ENCODE results near the gene TMEM183A.
"Not testable (repeated sequence)": the region's sequence is repeated elsewhere in the genome, so short reads cannot be mapped to it uniquely, and the experiment has no call there.

The TMEM183A gene

DNA sequence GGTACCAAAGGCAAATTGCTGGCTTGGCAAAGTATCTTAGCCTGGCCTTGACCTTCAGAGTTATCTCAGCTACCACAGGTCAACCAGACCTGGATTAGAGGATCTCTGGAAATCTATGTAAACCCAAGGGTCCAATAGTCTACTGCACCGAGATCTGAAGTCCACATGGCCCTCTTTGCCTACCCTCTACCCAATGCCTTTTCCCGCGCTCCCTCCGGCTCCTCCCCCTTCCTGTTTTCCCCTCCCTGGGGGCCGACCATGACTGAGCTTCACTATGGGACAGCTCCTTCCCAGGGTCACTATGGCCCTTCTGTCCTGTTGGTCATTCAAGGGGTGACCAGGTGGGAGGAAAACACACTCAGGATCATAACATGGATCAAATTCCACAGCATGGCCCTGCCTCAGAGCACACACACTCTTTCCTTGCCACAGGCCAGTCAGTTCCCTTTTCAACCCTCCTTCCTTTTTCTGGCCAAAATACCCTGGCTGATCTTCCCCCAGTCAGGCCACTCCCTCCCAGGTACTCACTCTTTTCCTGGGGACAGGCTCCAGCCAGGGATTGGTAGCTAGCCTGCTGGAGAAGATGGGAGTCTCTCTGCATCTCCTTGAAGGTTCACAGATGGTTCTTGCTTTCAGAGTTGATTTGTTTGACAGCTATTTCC lies 19.1 kb upstream of the TMEM183A start:
- no peak for DNase-seq

DNA sequence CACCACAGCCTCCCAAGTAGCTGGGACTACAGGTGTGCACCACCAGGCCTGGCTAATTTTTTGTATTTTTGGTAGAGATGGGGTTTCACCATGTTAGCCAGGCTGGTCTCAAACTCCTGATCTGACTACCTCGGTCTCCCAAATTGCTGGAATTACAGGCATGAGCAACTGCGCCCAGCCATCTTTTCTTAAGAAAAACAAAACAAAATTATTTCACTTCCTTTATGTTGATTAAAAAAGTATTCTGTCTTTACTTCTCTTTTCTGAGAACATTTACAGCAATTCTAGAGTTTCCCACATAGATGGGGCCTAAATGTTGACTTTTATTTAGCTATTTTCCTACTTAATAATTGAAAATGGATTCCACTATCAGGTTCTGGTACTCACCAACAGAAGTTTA lies 17.3 kb upstream of the TMEM183A start:
- no peak for DNase-seq

DNA sequence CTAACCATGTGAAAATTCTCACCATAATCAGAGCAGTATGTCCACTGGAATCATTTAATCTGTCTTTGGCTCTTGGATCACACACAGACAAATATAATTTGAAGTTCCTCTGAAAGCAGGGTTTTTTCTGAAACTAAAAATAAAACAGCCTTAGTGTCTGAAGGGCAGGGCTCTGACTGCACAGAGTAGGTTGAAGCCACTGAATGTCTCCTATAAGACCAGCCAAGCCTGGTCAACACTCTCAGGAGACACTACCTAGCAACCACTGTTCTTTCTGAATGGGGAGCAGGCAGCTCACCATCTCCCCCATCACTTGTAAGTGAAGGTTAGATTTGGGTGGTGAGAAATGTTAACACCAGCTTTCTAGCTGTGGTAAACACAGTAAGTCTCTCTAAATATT lies 16.1 kb upstream of the TMEM183A start:
- no peak for DNase-seq

DNA sequence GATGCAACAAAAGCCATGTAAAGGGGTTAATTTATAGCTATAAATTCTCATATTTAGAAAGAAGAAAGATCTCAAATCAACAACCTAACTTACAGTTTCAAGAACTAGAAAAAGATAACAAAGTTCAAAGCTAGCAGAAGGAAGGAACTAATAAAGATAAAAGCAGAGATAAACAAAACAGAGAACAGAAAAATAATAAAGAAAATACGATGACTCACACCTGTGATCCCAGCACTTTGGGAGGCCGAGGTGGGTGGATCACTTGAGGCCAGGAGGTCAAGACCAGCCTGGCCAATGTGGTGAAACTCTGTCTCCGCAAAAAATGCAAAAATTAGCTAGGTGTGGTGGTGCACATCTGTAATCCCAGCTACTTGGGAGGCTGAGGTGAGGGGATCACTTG lies 12.4 kb upstream of the TMEM183A start:
- no peak for DNase-seq

DNA sequence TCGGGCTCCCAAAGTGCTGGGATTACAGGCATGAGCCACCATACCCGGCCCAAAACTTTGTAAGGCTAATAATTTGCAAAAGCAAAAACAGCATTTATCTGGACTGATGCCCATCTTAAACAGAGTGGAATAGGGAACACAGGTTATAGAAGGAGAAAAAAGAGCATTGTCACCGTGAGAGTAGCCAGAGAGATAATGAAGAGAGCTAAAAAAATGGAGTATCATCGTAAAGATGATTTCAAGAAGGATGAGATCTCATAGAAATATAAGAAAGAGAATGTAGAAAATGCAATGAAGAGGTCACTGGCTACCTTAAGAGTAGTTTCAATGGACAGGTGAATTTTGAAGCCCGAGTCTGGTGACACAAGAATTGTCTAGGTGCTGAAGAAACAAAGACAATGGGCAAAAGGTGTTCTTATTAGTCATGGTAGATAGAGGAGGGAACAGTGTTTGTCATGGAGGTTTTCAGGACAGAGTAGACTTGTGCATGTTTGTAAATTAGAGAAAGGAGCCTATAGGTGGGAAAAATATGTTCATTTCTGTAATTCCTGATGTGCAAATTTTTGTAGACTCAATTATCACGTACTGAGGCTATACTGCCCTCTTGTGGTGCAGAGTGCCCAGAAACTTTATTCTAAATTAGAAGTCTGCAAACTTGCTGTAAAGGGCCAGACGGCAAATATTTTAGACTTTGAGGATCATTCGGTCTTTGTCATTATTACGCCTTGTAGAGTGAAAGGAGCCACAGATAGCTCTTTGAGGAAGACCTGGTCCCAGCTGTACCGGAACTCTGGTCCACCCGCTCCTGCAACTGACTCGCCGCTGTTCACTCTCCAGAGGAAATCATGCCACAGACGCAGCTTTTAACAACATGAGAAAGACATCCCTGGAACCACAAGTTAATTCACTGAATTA lies 8.1 kb upstream of the TMEM183A start:
- DNase-seq, result peak; percentile 72

DNA sequence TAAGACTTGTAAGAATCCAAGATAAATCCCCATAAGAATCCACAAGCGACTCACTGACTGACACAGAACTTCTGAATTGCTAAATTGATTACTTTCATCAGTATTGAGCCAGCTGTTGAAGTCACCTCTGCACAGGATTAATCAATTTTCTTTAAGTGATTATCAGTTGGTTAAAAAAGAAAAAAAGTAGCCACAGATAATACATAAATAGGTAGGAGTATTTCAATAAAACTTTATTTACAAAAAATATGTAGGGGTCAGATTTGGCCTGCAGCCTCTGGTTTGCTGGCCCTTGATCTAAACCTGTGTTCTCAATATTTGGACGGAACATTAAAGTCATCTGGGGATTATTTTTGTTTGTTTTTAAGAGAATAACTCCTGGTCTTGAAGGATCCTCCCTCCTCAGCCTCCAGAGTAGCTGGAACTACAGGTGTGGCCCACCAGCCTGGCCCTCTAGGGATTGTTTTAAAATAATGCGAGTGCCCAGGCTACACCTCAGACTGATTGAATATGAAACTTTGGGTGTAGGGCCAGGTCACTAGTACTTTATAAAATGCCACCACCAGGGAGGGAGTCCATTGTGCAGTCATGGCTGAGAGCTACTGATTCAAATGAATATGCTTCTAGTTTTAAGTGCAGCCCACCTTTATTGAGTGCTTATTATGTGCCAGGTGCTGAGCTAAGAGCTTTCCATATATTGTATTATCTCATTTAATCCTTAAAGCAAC lies 6.8 kb upstream of the TMEM183A start:
- DNase-seq, result no peak

DNA sequence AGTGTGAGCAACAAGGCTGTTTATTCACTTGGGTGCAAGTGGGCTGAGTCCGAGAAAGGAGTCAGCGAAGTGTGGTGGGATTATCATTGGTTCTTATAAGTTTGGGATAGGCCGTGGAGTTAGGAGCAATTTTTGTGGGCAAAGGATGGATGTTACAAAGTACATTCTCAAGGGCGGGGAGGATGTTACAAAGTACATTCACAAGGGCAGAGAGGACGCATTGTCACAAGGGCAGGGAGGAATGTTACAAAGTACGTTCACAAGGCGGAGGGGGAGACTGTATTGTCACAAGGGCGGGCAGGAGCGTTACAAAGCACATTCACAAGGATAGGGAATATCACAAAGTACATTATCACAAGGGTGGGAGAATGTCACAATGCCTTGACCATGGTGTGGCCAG lies 5.2 kb upstream of the TMEM183A start:
- DNase-seq, result no peak

DNA sequence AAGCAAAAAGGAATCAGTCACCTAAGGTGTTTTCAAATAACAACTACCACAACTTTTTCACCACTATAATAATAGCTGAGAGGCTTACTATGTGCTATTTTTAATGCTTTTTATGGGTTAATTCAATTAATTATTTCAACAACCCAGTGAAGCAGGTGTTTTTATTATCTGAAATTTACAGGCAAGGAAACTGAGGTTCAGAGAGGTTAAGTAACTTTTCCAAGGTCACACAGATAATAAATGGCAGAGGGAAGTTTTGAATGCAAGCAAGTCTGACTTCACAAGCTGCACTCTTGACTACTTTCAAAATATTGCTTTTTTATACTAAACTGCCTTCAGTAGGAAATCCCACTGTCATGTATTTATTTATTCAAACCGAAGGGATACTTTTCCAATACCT lies 4.2 kb upstream of the TMEM183A start:
- DNase-seq, result no peak

DNA sequence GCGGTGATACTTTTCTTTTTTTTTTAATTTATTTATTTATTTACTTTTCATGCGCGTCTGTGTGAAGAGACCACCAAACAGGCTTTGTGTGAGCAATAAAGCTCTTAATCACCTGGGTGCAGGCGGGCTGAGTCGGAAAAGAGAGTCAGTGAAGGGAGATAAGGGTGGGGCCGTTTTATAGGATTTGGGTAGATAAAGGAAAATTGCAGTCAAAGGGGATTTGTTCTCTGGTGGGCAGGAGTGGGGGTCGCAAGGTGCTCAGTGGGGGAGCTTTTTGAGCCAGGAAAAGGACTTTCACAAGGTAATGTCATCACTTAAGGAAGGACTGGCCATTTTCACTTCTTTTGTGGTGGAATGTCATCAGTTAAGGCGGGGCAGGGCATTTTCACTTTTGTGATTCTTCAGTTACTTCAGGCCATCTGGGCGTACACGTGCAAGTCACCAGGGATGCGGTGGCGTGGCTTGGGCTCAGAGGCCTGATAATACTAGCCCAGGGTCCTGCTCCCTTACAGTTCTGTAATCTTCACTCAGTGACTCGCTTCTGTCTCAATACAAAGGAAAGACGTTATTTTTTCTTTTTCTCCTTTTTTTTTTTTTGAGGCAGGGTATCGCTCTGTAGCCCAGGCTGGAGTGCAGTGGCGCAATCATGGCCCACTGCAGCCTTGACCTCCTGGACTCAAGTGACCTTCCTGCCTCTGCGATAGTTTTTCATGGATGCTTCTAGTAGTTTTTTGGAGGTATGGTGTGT lies 1.6 kb upstream of the TMEM183A start:
- DNase-seq, result not testable (repeated sequence)

DNA sequence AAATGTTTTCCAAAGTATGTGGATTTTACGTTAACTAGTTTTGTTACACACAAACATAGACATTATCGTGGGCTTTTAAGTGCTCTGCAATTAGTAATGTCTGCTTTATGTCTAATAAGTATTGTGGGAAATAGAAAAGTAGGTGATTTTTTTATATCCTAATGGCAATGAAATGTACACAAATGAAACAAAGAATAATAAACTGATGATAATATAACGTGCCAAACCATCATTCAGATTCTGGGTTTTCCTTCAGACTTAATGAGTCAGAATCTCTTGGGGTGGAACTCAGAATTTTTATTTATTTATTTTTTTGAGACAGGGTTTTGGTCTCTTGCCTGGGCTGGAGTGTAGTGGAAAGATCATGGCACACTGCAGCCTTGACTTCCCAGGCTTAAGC lies 2.0 kb downstream of the TMEM183A start:
- no peak for DNase-seq

DNA sequence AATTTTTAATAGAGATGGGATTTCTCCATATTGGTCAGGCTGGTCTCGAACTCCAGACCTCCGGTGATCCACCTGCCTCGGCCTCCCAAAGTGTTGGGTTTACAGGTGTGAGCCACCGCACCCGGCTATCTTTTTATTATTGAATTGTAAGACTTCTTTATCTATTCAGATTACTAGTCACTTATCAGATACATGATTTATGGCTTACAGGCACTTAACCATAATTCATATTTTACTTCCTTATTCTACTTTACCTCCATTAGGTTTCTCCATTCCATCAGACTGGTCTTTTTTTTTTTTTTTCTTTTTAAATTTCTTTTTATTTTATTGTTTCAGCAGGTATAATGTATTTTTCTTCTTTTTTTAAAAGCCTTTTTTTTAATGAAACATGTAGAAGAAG lies 4.4 kb downstream of the TMEM183A start:
- DNase-seq, result no peak

DNA sequence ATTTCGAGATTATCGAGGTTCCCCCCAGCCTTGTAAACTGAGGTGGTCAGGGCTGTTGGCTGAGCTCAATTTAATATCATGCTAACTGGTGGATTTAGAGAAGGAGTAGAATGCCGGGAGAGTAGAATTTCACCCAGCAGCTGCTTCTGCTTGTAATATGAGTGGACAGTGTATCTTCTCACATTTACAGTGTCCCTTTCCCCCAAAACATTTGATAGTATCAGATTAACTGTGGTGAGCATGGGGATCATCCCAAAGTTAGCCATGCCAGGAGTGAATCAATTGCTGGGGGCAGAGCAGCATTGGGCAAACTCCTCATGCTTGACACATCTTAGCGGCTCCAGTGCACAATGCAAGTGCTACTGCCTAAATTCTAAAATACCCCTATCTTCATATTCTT lies 9.9 kb downstream of the TMEM183A start:
- DNase-seq, result no peak

DNA sequence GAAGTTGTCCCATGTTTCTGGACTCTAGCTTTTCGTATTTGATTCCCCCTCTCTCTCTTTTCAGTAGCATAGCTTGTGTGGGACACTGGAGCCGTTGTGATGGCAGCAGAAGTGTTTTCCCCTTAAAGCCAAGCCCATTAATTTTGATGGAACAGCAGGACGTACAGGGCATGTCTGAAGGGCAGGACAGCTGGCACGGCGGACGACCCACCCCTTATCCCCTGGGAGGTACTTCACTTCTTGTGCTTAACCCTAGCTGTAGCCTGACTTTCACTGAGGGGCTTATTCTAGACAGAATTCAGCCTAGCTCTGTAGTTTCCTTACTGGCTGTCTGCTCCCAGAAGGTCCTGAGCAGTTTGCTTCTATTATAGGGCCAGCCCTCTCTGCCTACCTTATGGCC lies 10.5 kb downstream of the TMEM183A start:
- DNase-seq, result no peak

DNA sequence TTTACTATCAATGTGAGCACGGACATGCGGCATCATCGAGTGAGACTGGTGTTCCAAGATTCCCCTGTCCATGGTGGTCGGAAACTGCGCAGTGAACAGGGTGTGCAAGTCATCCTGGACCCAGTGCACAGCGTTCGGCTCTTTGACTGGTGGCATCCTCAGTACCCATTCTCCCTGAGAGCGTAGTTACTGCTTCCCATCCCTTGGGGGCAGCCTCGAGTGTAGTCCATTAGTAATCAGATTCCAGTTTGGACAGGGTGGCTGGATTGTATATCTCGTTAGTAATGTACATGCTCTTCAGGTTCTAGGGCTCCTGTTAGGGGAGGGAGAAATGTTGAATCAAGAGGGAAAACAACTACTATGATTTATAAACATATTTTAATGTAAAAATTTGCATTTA lies 15.7 kb downstream of the TMEM183A start:
- not testable (repeated sequence) for DNase-seq

DNA sequence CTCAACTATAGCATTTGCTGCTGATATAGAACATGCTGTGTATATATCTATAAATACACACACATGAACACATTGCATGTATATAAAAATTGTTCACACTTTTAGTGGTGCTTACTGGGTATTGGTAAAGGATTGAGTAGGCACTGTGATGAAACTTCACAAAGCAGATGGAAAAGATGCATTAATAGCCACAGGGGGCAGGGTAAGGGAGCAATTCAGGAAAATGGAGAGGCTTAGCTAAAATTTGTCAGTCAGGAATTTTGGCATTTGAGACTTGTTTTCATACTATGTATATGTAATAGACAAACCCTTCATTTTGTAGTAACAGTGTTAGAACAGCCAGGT lies 18.5 kb downstream of the TMEM183A start:
- no peak for DNase-seq

DNA sequence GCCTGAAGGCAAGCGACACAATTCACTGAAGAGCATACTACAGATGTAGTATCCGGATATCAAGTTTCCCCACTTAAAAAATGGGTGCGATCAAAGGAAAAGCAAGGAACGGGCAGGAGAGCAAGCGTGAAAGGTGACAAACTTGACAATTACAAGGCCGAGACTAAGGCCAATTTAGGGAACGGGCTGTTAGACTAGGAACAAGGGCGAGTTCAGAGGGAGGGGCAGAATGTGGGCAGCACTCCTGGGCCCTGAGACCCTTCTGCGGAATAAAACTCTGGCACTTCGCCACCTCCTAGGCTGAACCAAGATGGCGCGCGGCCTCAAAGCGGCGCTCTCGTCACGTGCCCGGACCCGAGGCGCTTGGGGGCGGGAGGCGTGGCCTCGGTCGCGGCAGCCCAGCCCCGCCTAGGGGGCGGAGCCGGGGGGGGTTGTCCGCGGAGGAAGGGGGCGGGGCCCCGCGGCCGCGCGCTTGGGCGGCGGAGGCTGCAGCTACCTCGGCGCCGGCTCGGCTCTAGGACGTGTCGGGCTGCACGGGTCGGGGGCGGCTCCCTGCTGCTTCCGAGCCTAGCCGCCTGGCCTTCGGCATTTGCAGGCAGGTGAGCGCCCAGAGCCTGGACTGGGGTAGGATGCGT lies 19.0 kb downstream of the TMEM183A start, which contains the start of gene PPFIA4:
Gene PPFIA4, plus strand, starts transcription at position 461 of the 635 bp plus-strand sequence. CDS start 12,518 bp downstream, outside the sequence.
- peak; percentile 93 for DNase-seq

DNA sequence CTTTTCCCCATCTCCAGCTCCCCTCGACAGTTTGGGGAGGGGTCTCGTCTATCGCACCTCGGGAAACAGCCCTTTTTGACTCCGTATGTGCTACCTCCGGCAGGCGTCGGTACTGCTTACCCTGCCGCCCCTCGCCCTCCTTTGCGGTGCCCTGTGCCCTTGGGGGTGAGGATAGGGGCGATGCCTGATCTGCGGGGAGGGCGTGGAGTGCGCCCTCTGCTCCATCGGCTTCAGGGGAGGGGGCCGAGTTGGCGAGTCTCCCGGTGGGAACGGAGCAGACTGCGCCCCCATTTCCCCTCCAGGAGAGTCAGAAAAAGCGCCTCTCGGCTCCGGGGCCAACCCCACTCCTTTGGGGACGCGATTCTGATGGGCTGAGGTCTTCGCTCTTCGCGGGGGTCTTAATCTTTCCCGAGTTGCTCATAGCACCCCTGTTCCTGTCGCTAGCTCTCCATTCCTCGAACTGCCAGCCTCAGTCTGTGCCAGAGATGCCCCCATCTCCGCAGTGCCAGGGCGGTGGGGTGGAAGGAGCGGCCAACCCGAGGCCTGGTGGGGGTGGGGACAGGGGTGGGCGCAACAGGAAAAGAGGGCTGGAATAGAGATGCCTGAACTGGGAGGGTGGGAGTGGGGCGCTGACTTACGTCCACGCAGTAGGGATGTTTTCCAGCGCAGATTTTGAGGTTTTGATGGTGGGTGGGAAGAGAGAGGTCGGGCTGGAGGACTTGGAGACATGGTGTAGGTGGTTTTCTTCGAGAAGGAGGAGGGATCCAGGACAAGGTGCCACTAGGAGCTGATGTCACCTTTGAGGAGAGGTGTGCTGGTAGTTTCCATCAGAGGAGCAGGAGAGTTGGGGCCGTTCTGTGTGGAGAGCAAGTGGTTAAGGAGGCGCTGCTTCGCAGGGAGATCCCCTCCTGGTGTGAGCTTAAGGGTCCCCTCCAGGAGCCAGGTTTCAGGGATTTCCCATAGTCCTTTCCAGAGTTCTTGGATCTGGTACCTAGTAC lies 19.8 kb downstream of the TMEM183A start:
- DNase-seq, result peak; percentile 61

DNA sequence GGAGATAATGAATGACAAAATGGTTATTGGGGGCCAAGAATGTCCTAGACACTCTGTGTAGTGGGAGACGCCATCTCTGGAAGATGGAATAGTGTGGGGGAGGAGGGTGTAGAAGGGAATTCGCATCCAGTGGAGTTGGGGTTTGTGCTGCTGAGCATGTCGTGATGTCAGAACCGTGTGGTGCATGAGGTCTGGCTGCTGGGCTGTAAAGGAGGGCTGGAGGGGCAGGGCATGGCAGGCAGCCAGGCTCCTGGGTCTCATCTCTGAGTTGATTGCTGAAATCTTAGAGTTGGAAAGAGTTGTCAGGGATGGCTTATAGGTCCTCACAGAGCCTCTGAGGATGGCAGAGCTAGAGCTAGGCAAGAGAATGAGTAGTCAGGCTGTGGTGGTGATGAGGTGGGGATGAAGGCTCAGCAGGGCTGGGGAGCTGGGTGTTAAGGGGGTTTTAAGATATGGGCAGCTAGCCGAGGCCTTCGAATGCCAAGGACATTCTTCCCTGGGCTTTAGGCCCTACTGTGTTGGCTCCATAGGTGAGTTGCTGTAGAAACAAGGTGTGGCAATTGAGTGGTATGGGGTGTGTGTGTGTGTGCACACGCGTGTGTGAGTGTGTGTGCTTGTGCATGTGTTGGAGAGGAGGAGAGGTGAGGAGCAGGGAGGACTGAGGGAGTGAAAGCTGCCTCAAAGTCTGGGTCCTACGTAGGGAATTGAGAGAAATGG lies 21.1 kb downstream of the TMEM183A start:
- peak; percentile 42 for DNase-seq

DNA sequence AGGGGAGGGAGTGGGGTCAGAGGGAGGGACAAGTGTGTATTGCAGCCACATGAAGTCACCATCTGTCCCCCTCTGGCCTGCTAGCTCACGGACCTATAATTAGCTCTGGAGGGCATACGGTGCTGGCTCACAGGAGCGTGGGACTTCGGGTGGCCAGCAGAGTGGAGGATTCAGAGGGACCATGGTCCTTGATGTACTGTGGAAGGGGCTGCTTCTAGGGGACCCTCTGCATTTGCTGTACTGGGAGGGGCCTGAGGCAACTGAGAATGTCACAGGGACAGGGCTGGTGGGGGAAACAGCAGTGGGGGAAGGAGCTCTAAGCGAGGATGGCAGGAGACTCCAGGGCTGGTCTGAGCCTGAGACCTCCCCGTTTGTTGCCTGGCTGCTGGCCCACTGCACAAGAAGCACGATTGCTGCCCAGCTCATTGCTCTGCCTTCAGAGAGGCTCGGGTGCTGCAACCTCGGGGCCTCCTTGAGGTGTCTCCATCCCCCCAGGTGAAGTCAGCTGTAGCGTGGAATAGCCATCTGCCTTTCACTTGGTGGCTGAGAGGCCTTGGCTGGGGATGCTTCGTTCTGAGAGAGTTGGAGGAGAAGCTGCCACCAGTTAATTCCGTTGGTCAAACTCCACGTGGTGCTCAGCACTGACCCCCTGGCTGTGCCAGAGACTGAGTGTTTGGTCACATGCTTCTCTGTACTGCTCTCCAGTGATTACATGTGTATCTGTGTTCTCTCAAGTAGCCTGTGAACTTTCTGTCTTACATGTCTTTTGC lies 21.8 kb downstream of the TMEM183A start:
- peak; percentile 47 for DNase-seq

DNA sequence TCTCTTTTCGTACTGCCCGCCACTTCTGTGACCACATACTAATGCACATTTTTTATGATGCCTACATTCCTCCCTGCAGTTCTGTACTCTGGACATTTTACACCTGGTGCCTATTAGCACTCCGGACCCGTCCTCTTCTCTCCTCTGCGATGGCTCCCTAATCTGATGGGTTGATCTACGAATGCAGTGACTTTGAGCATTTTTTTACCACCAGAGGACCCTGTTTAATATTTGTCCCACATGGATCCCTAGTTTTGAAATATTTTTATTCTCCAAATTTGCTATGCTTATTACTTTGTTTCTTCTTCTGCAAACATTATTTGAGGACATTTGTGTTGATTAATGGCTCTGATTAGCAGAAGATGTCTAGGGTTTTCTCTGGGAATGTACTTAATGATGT lies 24.3 kb downstream of the TMEM183A start:
- peak; percentile 32 for DNase-seq

All from activated CD8-positive, alpha-beta memory T cell treated with anti-CD3 and anti-CD28 coated beads for 24 hours (primary cell).